ENCODE results near the gene PEX5.
"Not testable (repeated sequence)": the region's sequence is repeated elsewhere in the genome, so short reads cannot be mapped to it uniquely, and the experiment has no call there.

The PEX5 gene

GRCh38 chr12:7180685-7181084 is 8.8 kb upstream of the PEX5 start:
- ATAC-seq (no peak), DNase-seq (no peak)
- H3K4me3 Mint-ChIP-seq: no peak overlapping the region
- no peak overlapping the region for H3K27ac Mint-ChIP-seq
- H3K4me1 Mint-ChIP-seq: no peaks in the 10 kb centered on the region
- no peaks in the 10 kb centered on the region for H3K36me3 Mint-ChIP-seq (ENCODE audit: low read depth)
- peaks cover 19% of the 10 kb centered on the region for H3K27me3 Mint-ChIP-seq
- H3K9me3 Mint-ChIP-seq: peaks cover 1% of the 10 kb centered on the region

GRCh38 chr12:7186058-7186457 is 3.4 kb upstream of the PEX5 start:
- H3K27ac Mint-ChIP-seq; H3K4me3 Mint-ChIP-seq; ATAC-seq; H3K36me3 Mint-ChIP-seq (ENCODE audit: low read depth); H3K27me3 Mint-ChIP-seq; H3K9me3 Mint-ChIP-seq; DNase-seq: not testable (repeated sequence)
- H3K4me1 Mint-ChIP-seq: peaks cover 16% of the 10 kb centered on the region

GRCh38 chr12:7188562-7189397 is 706 bp upstream of the PEX5 start:
- Mint-ChIP-seq H3K36me3 (ENCODE audit: low read depth) (peaks cover 13% of the 10 kb centered on the region), H3K4me1 (peaks cover 32% of the 10 kb centered on the region), H3K27ac (peak overlapping the region; percentile 90), H3K27me3 (no peaks in the 10 kb centered on the region), H3K9me3 (no peaks in the 10 kb centered on the region), H3K4me3 (peak overlapping the region; percentile 85)
- ATAC-seq: peak; percentile 61
- peak; percentile 76 for DNase-seq

- no peaks in the 10 kb centered on the region for H3K9me3 Mint-ChIP-seq
- peaks cover 22% of the 10 kb centered on the region for H3K36me3 Mint-ChIP-seq (ENCODE audit: low read depth)
- DNase-seq: peak; percentile 8
- ATAC-seq: no peak
- H3K27ac Mint-ChIP-seq: peak overlapping the region; percentile 61
- H3K4me3 Mint-ChIP-seq: peak overlapping the region; percentile 85
- no peaks in the 10 kb centered on the region for H3K27me3 Mint-ChIP-seq
- H3K4me1 Mint-ChIP-seq: peaks cover 37% of the 10 kb centered on the region
Observed at GRCh38 chr12:7190268-7191055, 976 bp downstream of the PEX5 start.

GRCh38 chr12:7193674-7194073 is 4.2 kb downstream of the PEX5 start:
- H3K9me3 Mint-ChIP-seq: no peaks in the 10 kb centered on the region
- H3K4me1 Mint-ChIP-seq: peaks cover 30% of the 10 kb centered on the region
- no peak overlapping the region for H3K27ac Mint-ChIP-seq
- H3K27me3 Mint-ChIP-seq: no peaks in the 10 kb centered on the region
- peaks cover 26% of the 10 kb centered on the region for H3K36me3 Mint-ChIP-seq (ENCODE audit: low read depth)
- ATAC-seq (no peak), DNase-seq (no peak)
- no peak overlapping the region for H3K4me3 Mint-ChIP-seq

- Mint-ChIP-seq H3K9me3 (no peaks in the 10 kb centered on the region), H3K27ac (no peak overlapping the region), H3K4me3 (no peak overlapping the region), H3K27me3 (no peaks in the 10 kb centered on the region), H3K4me1 (peaks cover 7% of the 10 kb centered on the region), H3K36me3 (ENCODE audit: low read depth) (peaks cover 35% of the 10 kb centered on the region)
- ATAC-seq (no peak), DNase-seq (no peak)
Observed at GRCh38 chr12:7197841-7198240, 8.4 kb downstream of the PEX5 start.

GRCh38 chr12:7203109-7203508 is 13.6 kb downstream of the PEX5 start:
- Mint-ChIP-seq H3K4me1 (no peaks in the 10 kb centered on the region), H3K27ac (no peak overlapping the region), H3K27me3 (no peaks in the 10 kb centered on the region), H3K9me3 (no peaks in the 10 kb centered on the region), H3K36me3 (ENCODE audit: low read depth) (peaks cover 51% of the 10 kb centered on the region), H3K4me3 (no peak overlapping the region)
- no peak for ATAC-seq
- DNase-seq: no peak

GRCh38 chr12:7205091-7205490 is 15.6 kb downstream of the PEX5 start:
- ATAC-seq (no peak), DNase-seq (no peak)
- no peaks in the 10 kb centered on the region for H3K4me1 Mint-ChIP-seq
- no peaks in the 10 kb centered on the region for H3K9me3 Mint-ChIP-seq
- no peak overlapping the region for H3K27ac Mint-ChIP-seq
- H3K27me3 Mint-ChIP-seq: no peaks in the 10 kb centered on the region
- H3K4me3 Mint-ChIP-seq: no peak overlapping the region
- H3K36me3 Mint-ChIP-seq (ENCODE audit: low read depth): peaks cover 67% of the 10 kb centered on the region

GRCh38 chr12:7206691-7207090 is 17.2 kb downstream of the PEX5 start:
- no peaks in the 10 kb centered on the region for H3K27me3 Mint-ChIP-seq
- ATAC-seq (no peak), DNase-seq (no peak)
- no peaks in the 10 kb centered on the region for H3K9me3 Mint-ChIP-seq
- no peak overlapping the region for H3K27ac Mint-ChIP-seq
- no peaks in the 10 kb centered on the region for H3K4me1 Mint-ChIP-seq
- peaks cover 76% of the 10 kb centered on the region for H3K36me3 Mint-ChIP-seq (ENCODE audit: low read depth)
- no peak overlapping the region for H3K4me3 Mint-ChIP-seq

- Mint-ChIP-seq H3K27ac (no peak overlapping the region), H3K4me1 (no peaks in the 10 kb centered on the region), H3K27me3 (no peaks in the 10 kb centered on the region), H3K36me3 (ENCODE audit: low read depth) (peaks cover 76% of the 10 kb centered on the region), H3K4me3 (no peak overlapping the region), H3K9me3 (peaks cover 5% of the 10 kb centered on the region)
- DNase-seq: no peak
- ATAC-seq: no peak
Observed at GRCh38 chr12:7207866-7208625, 18.6 kb downstream of the PEX5 start.

- no peak overlapping the region for H3K4me3 Mint-ChIP-seq
- no peak for DNase-seq
- H3K27me3 Mint-ChIP-seq: no peaks in the 10 kb centered on the region
- ATAC-seq: no peak
- H3K4me1 Mint-ChIP-seq: no peaks in the 10 kb centered on the region
- H3K27ac Mint-ChIP-seq: no peak overlapping the region
- peaks cover 5% of the 10 kb centered on the region for H3K9me3 Mint-ChIP-seq
- peaks cover 68% of the 10 kb centered on the region for H3K36me3 Mint-ChIP-seq (ENCODE audit: low read depth)
Observed at GRCh38 chr12:7209958-7210357, 20.5 kb downstream of the PEX5 start.

- Mint-ChIP-seq H3K9me3 (peaks cover 5% of the 10 kb centered on the region), H3K36me3 (ENCODE audit: low read depth) (peaks cover 68% of the 10 kb centered on the region), H3K27me3 (no peaks in the 10 kb centered on the region), H3K4me3 (no peak overlapping the region), H3K27ac (no peak overlapping the region), H3K4me1 (no peaks in the 10 kb centered on the region)
- DNase-seq (no peak), ATAC-seq (no peak)
Observed at GRCh38 chr12:7210642-7211151, 21.2 kb downstream of the PEX5 start.

GRCh38 chr12:7212678-7213077 is 23.2 kb downstream of the PEX5 start:
- H3K27ac Mint-ChIP-seq: no peak overlapping the region
- DNase-seq: no peak
- peaks cover 5% of the 10 kb centered on the region for H3K9me3 Mint-ChIP-seq
- no peaks in the 10 kb centered on the region for H3K4me1 Mint-ChIP-seq
- ATAC-seq: no peak
- H3K27me3 Mint-ChIP-seq: no peaks in the 10 kb centered on the region
- H3K4me3 Mint-ChIP-seq: no peak overlapping the region
- H3K36me3 Mint-ChIP-seq (ENCODE audit: low read depth): peaks cover 51% of the 10 kb centered on the region

GRCh38 chr12:7213745-7214144 is 24.3 kb downstream of the PEX5 start:
- peaks cover 40% of the 10 kb centered on the region for H3K36me3 Mint-ChIP-seq (ENCODE audit: low read depth)
- not testable (repeated sequence) for H3K27me3 Mint-ChIP-seq, ATAC-seq, DNase-seq, H3K4me1 Mint-ChIP-seq, H3K9me3 Mint-ChIP-seq, H3K27ac Mint-ChIP-seq, H3K4me3 Mint-ChIP-seq

Measured in activated naive CD8-positive, alpha-beta T cell treated with anti-CD3 and anti-CD28 coated beads, Interleukin-2, amount 50 U/mL, for 24 hours (primary cell).